K562 (cell line): ENCODE results near the gene OR2Z1. TPM values are rescaled to one million over a fixed set of nuclear protein-coding genes. Genes with fewer than 3 reads are reported as not detected.

Source experiments
- ATF3 ChIP-seq, 2 experiments: fragments of 450-650 bp in 1 of 2; sonication (generic) in 1 of 2; formaldehyde crosslinking in 1 of 2; IDR thresholded peaks in 1 of 2; conservative IDR thresholded peaks in 1 of 2; 2 replicates each; pipeline versions ENCODE4 v1.6.1 to v1.8.1; 2016 to 2023; ENCODE audit warnings: mild to moderate bottlenecking in 2 of 2, moderate library complexity in 2 of 2, inconsistent platforms in 1 of 2, missing genetic modification reagents in 1 of 2
- BACH1 ChIP-seq: fragments of 200-800 bp; sonication (Bioruptor generic); IDR thresholded peaks from 2 replicates; pipeline ENCODE4 v1.6.1; 2016; ENCODE audit warnings: missing genetic modification characterization, missing compliant biosample characterization
- BDP1 ChIP-seq: IDR thresholded peaks from 3 replicates; pipeline ENCODE4 v1.6.1; 2011; ENCODE audit not compliant: insufficient read length, insufficient read depth
- BHLHE40 ChIP-seq: IDR thresholded peaks from 2 replicates; pipeline ENCODE4 v1.6.1; 2011; ENCODE audit warnings: low read length, improper control_type of control experiment
- CBX2 ChIP-seq: fragments of 200-600 bp; sonication (generic); IDR thresholded peaks from one replicate; pipeline ENCODE4 v1.6.1; 2012; ENCODE audit warnings: mild to moderate bottlenecking, low read length, inconsistent platforms; ENCODE audit not compliant: insufficient read depth, poor library complexity, severe bottlenecking
- CHD4 ChIP-seq: fragments of 200-600 bp; sonication (generic); IDR thresholded peaks from 3 replicates; pipeline ENCODE4 v1.6.1; 2012; ENCODE audit warnings: low read depth, mild to moderate bottlenecking, mixed read lengths, low read length, inconsistent platforms; ENCODE audit not compliant: insufficient read depth, insufficient replicate concordance, poor library complexity, severe bottlenecking
- CXXC5 ChIP-seq: fragments of 250-450 bp; sonication (Bioruptor Pico); IDR thresholded peaks from 2 replicates; pipeline ENCODE4 v1.8.0; 2022; ENCODE audit warnings: inconsistent platforms, mild to moderate bottlenecking, moderate library complexity
- ELF4 ChIP-seq: fragments of 450-650 bp; formaldehyde crosslinking; IDR thresholded peaks from 2 replicates; pipeline ENCODE4 v1.4.0; 2022; ENCODE audit warnings: missing genetic modification characterization
- EZH2 ChIP-seq: IDR thresholded peaks from 2 replicates; pipeline ENCODE4 v1.6.1; 2012; ENCODE audit warnings: low read depth, mild to moderate bottlenecking, inconsistent platforms, low read length, borderline replicate concordance
- FOS ChIP-seq: IDR thresholded peaks from 3 replicates; pipeline ENCODE4 v1.6.1; 2011; ENCODE audit not compliant: insufficient read length; ENCODE audit errors: extremely low read depth
- FOXK2 ChIP-seq, 2 experiments: fragments of 450-650 bp; IDR thresholded peaks in 1 of 2; conservative IDR thresholded peaks in 1 of 2; 2 replicates each; pipeline ENCODE4 v1.6.1; 2016; ENCODE audit warnings: low read depth in 2 of 2, mild to moderate bottlenecking in 1 of 2
- HMG20A ChIP-seq: fragments of 450-650 bp; formaldehyde crosslinking; conservative IDR thresholded peaks from 2 replicates; pipeline ENCODE4 v1.4.0; 2020; ENCODE audit warnings: mild to moderate bottlenecking, mixed read lengths
- HSF4 ChIP-seq: fragments of 250-450 bp; sonication (Bioruptor Pico); IDR thresholded peaks from 2 replicates; pipeline ENCODE4 v2.1.2; 2022; ENCODE audit warnings: mild to moderate bottlenecking, moderate library complexity, borderline replicate concordance
- MYBL2 ChIP-seq, 2 experiments: fragments of 450-650 bp in 1 of 2; sonication (generic) in 1 of 2; formaldehyde crosslinking in 1 of 2; IDR thresholded peaks; 2 replicates each; pipeline versions ENCODE4 v1.6.1 to v1.8.1; 2017 to 2022; ENCODE audit warnings: borderline replicate concordance in 1 of 2, inconsistent platforms in 1 of 2, low read depth in 1 of 2, mild to moderate bottlenecking in 1 of 2, missing genetic modification reagents in 1 of 2, moderate library complexity in 1 of 2
- NFATC3 ChIP-seq: fragments of 450-650 bp; IDR thresholded peaks from 2 replicates; pipeline ENCODE4 v1.6.1; 2017; ENCODE audit warnings: mild to moderate bottlenecking
- NFIX ChIP-seq: fragments of 250-450 bp; sonication (Bioruptor Pico); IDR thresholded peaks from 2 replicates; pipeline ENCODE4 v1.4.0; 2020; ENCODE audit warnings: low read depth, mild to moderate bottlenecking, moderate library complexity
- NR2C2 ChIP-seq, 2 experiments: fragments of 200-800 bp in 1 of 2; sonication (Bioruptor generic) in 1 of 2; sonication (generic) in 1 of 2; formaldehyde crosslinking in 1 of 2; IDR thresholded peaks; 2 replicates each; pipeline versions ENCODE4 v1.6.1 to v1.8.0; 2016 to 2022; ENCODE audit warnings: mild to moderate bottlenecking in 1 of 2, missing compliant biosample characterization in 1 of 2, missing genetic modification characterization in 1 of 2, missing genetic modification reagents in 1 of 2
- RBBP5 ChIP-seq: fragments of 200-600 bp; sonication (generic); IDR thresholded peaks from 2 replicates; pipeline ENCODE4 v1.6.1; 2012; ENCODE audit warnings: borderline replicate concordance, mild to moderate bottlenecking, low read length, control low read depth, inconsistent platforms; ENCODE audit not compliant: insufficient read depth, poor library complexity, severe bottlenecking
- SFPQ ChIP-seq: fragments of 200-400 bp; formaldehyde crosslinking; IDR thresholded peaks from 2 replicates; pipeline ENCODE4 v1.6.1; 2017; ENCODE audit warnings: mild to moderate bottlenecking, low read depth, low read length, moderate library complexity
- ZFP1 ChIP-seq: fragments of 450-650 bp; formaldehyde crosslinking; IDR thresholded peaks from 2 replicates; pipeline ENCODE4 v1.4.0; 2020; ENCODE audit warnings: mild to moderate bottlenecking, mixed read lengths
- ZNF511 ChIP-seq: sonication (generic); formaldehyde crosslinking; IDR thresholded peaks from 2 replicates; pipeline ENCODE4 v1.8.0; 2022; ENCODE audit warnings: mild to moderate bottlenecking, missing genetic modification reagents
- ZNF707 ChIP-seq: fragments of 250-450 bp; sonication (Bioruptor Pico); conservative IDR thresholded peaks from 2 replicates; pipeline ENCODE4 v1.8.0; 2022; ENCODE audit warnings: inconsistent platforms, mild to moderate bottlenecking, moderate library complexity
- ZNF785 ChIP-seq: fragments of 250-450 bp; sonication (Bioruptor Pico); IDR thresholded peaks from 2 replicates; pipeline ENCODE4 v1.4.0; 2020; ENCODE audit warnings: mild to moderate bottlenecking
- polyA plus RNA-seq, 8 experiments: library from polyadenylated mRNA; depleted of rRNA in 4 of 8; stranded (reverse) in 5 of 8; unstranded in 3 of 8; fragments of >200 nt; fragmentation: Nextera tagmentation in 2 of 8; fragmentation: Illumina TruSeq in 1 of 8; extraction: Ambion mirVana in 2 of 8; extraction: Trizol in 1 of 8; gene quantifications; 2 replicates each; pipeline versions ENCODE4 v1.2.1 to v1.2.3, GENCODE V29; 2011 to 2014; ENCODE audit warnings: inconsistent platforms in 1 of 8, missing spikeins in 1 of 8
- total RNA-seq, 7 experiments: library from RNA; depleted of rRNA in 6 of 7; stranded (reverse); fragments of >200 nt in 6 of 7; fragmentation: Illumina TruSeq in 2 of 7; extraction: Trizol in 2 of 7; gene quantifications; 2 replicates each; pipeline versions ENCODE4 v1.2.1 to v1.2.3, GENCODE V29; 2011 to 2021; ENCODE audit warnings: low replicate concordance in 1 of 7

The OR2Z1 gene
- total and polyA plus RNA-seq, 9 of the 15 experiments (the other 6 are each of a cell fraction or from before 2014, with no cell fraction given) = 0.13 TPM; not detected in 8

- TF ChIP-seq SFPQ (no peak), FOXK2 (conservative IDR thresholded peaks at IDR 0.05 in 1 of 2, IDR thresholded peaks at IDR 0.05 in 1 of 2; ENCODE audit: low read depth in 2 of 2) (0 out of 4 replicates have a peak, but pooled peaks of 1 of the 2 experiments have one; percentile 33), NFATC3 (no peak), ELF4 (CRISPR knock-in tag) (peak; percentile 56; the same call in 1 of the 2 replicates), ZFP1 (CRISPR knock-in tag) (no peak), CXXC5 (CRISPR knock-in tag) (no peak), CBX2 (no peak), ZNF785 (CRISPR knock-in tag) (no peak), ZNF707 (CRISPR knock-in tag) (no peak), ATF3 (IDR thresholded peaks at IDR 0.05) (peak; percentile 66; the same call in 1 of the 2 replicates), ATF3 (CRISPR knock-in tag; conservative IDR thresholded peaks at IDR 0.05) (no peak), BHLHE40 (no peak), BACH1 (tag) (peak; percentile 52; the same call in 1 of the 2 replicates), ZNF511 (CRISPR knock-in tag) (no peak), RBBP5 (no peak), HMG20A (CRISPR knock-in tag) (no peak), NFIX (CRISPR knock-in tag) (no peak), NR2C2 (CRISPR knock-in tag; IDR thresholded peaks at IDR 0.05) (no peak), NR2C2 (tag; IDR thresholded peaks at IDR 0.05) (peak; percentile 51; the same call in 1 of the 2 replicates), HSF4 (CRISPR knock-in tag) (no peak), FOS (no peak), MYBL2 (IDR thresholded peaks at IDR 0.05; ENCODE audit: low read depth) (no peak), MYBL2 (CRISPR knock-in tag; IDR thresholded peaks at IDR 0.05; ENCODE audit: borderline replicate concordance) (no peak), BDP1 (no peak), CHD4 (no peak), EZH2 (no peak)
Measured at GRCh38 chr19:8681345-8682029, 39.9 kb upstream of the OR2Z1 start (continued).
